Keratinocyte (primary cell): ENCODE data around the gene ANKRD60. TPM values are rescaled to one million over a fixed set of nuclear protein-coding genes. Genes with fewer than 3 reads are reported as not detected.

Experiments used
- DNase-seq: peaks from one replicate; pipeline ENCODE4 v3.0.0-alpha.2; 2011; ENCODE audit warnings: low read depth, missing footprints, low spot score
- FAIRE-seq: peaks from 2 replicates; lab custom pipeline; 2011; peaks lifted over from hg19 to GRCh38; lab: Jason Lieb, UNC
- H2AFZ ChIP-seq: 2 replicates; pipeline ENCODE4 v1.6.0; 2012; ENCODE audit warnings: low read length, control low read depth, inconsistent platforms; ENCODE audit not compliant: control insufficient read depth
- H3K27ac ChIP-seq: 2 replicates; pipeline ENCODE4 v1.5.1; 2011; ENCODE audit warnings: low read length; ENCODE audit not compliant: control insufficient read depth, insufficient read depth
- H3K27me3 ChIP-seq: 3 replicates; pipeline ENCODE4 v1.6.0; 2011; ENCODE audit warnings: low read length; ENCODE audit not compliant: control insufficient read depth, insufficient read depth; ENCODE audit errors: extremely low read depth
- H3K36me3 ChIP-seq, 2 experiments: 2 replicates in 1 of 2; 3 replicates in 1 of 2; pipeline ENCODE4 v1.5.1; 2011; ENCODE audit warnings: low read length in 2 of 2, mild to moderate bottlenecking in 1 of 2; ENCODE audit not compliant: control insufficient read depth in 2 of 2, insufficient read depth in 2 of 2; ENCODE audit errors: extremely low read depth in 1 of 2
- H3K4me1 ChIP-seq: 3 replicates; pipeline ENCODE4 v1.5.1; 2011; ENCODE audit warnings: low read length; ENCODE audit not compliant: control insufficient read depth, insufficient read depth; ENCODE audit errors: extremely low read depth
- H3K4me2 ChIP-seq: 3 replicates; pipeline ENCODE4 v1.6.0; 2011; ENCODE audit warnings: low read depth, low read length; ENCODE audit not compliant: control insufficient read depth, insufficient read depth; ENCODE audit errors: extremely low read depth
- H3K4me3 ChIP-seq, 3 experiments: fragments of 200-600 bp in 1 of 3; sonication (generic) in 1 of 3; 2 replicates in 2 of 3; 3 replicates in 1 of 3; pipeline ENCODE4 v1.5.1; 2011 to 2016; ENCODE audit warnings: low read length in 3 of 3, mild to moderate bottlenecking in 3 of 3, control low read depth in 2 of 3, inconsistent platforms in 1 of 3, low read depth in 1 of 3, mixed read lengths in 1 of 3, mixed run types in 1 of 3, moderate library complexity in 1 of 3; ENCODE audit not compliant: control insufficient read depth in 2 of 3, insufficient read depth in 2 of 3; ENCODE audit errors: extremely low read depth in 1 of 3
- H3K79me2 ChIP-seq: 2 replicates; pipeline ENCODE4 v1.6.0; 2012; ENCODE audit warnings: low read length; ENCODE audit not compliant: control insufficient read depth, insufficient read depth
- H3K9ac ChIP-seq: 3 replicates; pipeline ENCODE4 v1.6.0; 2011; ENCODE audit warnings: low read length; ENCODE audit not compliant: control insufficient read depth, insufficient read depth; ENCODE audit errors: extremely low read depth
- H3K9me1 ChIP-seq: 3 replicates; pipeline ENCODE4 v1.6.0; 2011; ENCODE audit warnings: low read length; ENCODE audit not compliant: control insufficient read depth, insufficient read depth; ENCODE audit errors: extremely low read depth
- H3K9me3 ChIP-seq: 2 replicates; pipeline ENCODE4 v1.5.1; 2012; ENCODE audit warnings: low read depth, low read length; ENCODE audit not compliant: control insufficient read depth
- H4K20me1 ChIP-seq: 3 replicates; pipeline ENCODE4 v1.6.0; 2011; ENCODE audit warnings: low read length; ENCODE audit not compliant: control insufficient read depth, insufficient read depth; ENCODE audit errors: extremely low read depth
- EZH2 ChIP-seq: IDR thresholded peaks from one replicate; pipeline ENCODE4 v1.6.1; 2012; ENCODE audit warnings: inconsistent platforms, mild to moderate bottlenecking, low read length, moderate library complexity
- dilution Hi-C: fragments of 300-500 bp; cut with MboI; formaldehyde crosslinking; loops from one replicate; pipeline ENCODE4 v1.7.0; 2020; ENCODE audit warnings: low sequenced_read_pairs; ENCODE audit not compliant: extremely low pct_ligation_motif_present
- polyA plus RNA-seq, 5 experiments: library from polyadenylated mRNA; depleted of rRNA in 3 of 5; stranded (reverse) in 3 of 5; stranded (forward) in 1 of 5; unstranded in 1 of 5; fragments of >200 nt; gene quantifications; 1 replicate in 1 of 5; 2 replicates in 3 of 5; 3 replicates in 1 of 5; pipeline versions ENCODE4 v1.2.1 to v1.2.3, GENCODE V29; 2011 to 2012; ENCODE audit warnings: missing spikeins in 2 of 5, low read depth in 1 of 5, low replicate concordance in 1 of 5
- TF ChIP-seq, protein P1 (sequence below), 3 experiments: IDR thresholded peaks in 1 of 3; conservative IDR thresholded peaks in 1 of 3; optimal IDR thresholded peaks in 1 of 3; 2 replicates in 2 of 3; 3 replicates in 1 of 3; pipeline versions ENCODE3 to v1.5.1; 2011; ENCODE audit warnings: low read length in 3 of 3, mild to moderate bottlenecking in 3 of 3, moderate library complexity in 2 of 3, control low read depth in 1 of 3, inconsistent platforms in 1 of 3; ENCODE audit not compliant: insufficient read depth in 2 of 3; ENCODE audit errors: extremely low read depth in 1 of 3

The ANKRD60 gene
- polyA plus RNA-seq, 1 donor (not counting 4 experiments of a cell fraction or from before 2014, with no cell fraction given), result not detected

DNA sequence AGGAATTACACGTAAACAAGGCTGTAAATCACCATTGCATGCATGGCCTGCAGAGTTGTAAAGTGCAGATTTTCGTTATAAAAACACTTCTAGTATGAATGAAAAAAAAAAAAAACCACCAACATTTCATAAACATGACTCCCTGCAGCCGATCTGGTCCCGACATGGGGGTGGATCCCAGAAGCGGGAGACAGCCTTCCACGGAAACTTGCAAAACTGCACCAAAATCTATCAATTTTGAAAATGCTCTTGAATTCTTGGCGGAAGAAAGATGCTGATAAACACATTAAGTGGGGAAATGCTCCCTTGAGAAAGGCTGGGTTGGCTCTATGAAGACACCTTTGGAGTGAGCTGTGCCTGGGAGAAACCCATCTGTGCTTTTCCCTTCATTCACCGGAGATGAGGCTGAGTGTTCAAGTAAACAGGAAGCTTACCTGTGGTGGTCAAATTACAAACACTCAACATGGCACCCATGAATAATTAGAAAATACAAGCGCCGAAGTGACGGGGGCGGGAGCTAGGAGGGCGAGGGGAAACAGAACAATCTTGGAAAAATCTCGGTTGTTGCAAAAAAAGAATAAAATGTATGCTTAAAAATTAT is 845 bp upstream of the ANKRD60 start:
- Histone ChIP-seq H3K27me3 (peaks cover 50% of the 10 kb centered on the region), H2AFZ (no peak overlapping the region), H3K36me3 (peaks cover 0 to 6% of the 10 kb centered on the region in 2 experiments), H3K79me2 (no peaks in the 10 kb centered on the region), H3K4me2 (no peak overlapping the region), H3K27ac (no peak overlapping the region), H3K4me3 (no peak overlapping the region), H3K9me3 (no peaks in the 10 kb centered on the region), H3K9me1 (no peaks in the 10 kb centered on the region), H3K4me1 (no peaks in the 10 kb centered on the region), H4K20me1 (no peaks in the 10 kb centered on the region), H3K9ac (no peak overlapping the region)
- FAIRE-seq (no peak), DNase-seq (no peak)
- TF ChIP-seq, protein P1, sequence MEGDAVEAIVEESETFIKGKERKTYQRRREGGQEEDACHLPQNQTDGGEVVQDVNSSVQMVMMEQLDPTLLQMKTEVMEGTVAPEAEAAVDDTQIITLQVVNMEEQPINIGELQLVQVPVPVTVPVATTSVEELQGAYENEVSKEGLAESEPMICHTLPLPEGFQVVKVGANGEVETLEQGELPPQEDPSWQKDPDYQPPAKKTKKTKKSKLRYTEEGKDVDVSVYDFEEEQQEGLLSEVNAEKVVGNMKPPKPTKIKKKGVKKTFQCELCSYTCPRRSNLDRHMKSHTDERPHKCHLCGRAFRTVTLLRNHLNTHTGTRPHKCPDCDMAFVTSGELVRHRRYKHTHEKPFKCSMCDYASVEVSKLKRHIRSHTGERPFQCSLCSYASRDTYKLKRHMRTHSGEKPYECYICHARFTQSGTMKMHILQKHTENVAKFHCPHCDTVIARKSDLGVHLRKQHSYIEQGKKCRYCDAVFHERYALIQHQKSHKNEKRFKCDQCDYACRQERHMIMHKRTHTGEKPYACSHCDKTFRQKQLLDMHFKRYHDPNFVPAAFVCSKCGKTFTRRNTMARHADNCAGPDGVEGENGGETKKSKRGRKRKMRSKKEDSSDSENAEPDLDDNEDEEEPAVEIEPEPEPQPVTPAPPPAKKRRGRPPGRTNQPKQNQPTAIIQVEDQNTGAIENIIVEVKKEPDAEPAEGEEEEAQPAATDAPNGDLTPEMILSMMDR (optimal IDR thresholded peaks at IDR 0.05 in 1 of 3, IDR thresholded peaks at IDR 0.05 in 1 of 3, conservative IDR thresholded peaks at IDR 0.05 in 1 of 3; ENCODE audit: extremely low read depth in 1 of 3, insufficient read depth in 2 of 3, low read length in 3 of 3), result no peak
- no peak for TF ChIP-seq EZH2
- dilution Hi-C loops, result no loop called here

DNA sequence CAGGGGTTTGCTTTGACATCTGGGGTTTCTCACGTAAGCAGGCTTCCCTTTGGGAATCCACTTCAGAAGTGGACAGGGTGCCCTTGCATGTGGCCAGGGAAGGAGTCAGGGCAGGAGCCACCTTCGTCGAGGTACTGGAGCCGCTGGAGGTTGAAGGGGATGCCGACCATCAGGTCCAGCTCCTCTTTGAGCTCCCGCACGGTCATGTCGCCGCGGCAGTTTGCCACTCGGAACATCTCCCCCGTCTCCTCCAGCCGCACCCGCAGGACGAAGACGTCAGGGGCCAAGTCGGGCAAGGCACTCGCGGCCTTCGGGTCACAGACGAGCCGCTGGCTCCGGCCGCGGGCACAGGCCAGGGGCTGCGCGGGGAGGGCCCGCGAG is 360 bp downstream of the ANKRD60 start:
- Histone ChIP-seq H3K4me3 (no peak overlapping the region), H4K20me1 (no peaks in the 10 kb centered on the region), H3K79me2 (no peaks in the 10 kb centered on the region), H3K4me1 (no peaks in the 10 kb centered on the region), H3K36me3 (peaks cover 0 to 4% of the 10 kb centered on the region in 2 experiments), H3K9me1 (no peaks in the 10 kb centered on the region), H3K27me3 (peaks cover 60% of the 10 kb centered on the region), H2AFZ (no peak overlapping the region), H3K9me3 (no peaks in the 10 kb centered on the region), H3K4me2 (no peak overlapping the region), H3K27ac (no peak overlapping the region), H3K9ac (no peak overlapping the region)
- TF ChIP-seq, protein P1 (optimal IDR thresholded peaks at IDR 0.05 in 1 of 3, IDR thresholded peaks at IDR 0.05 in 1 of 3, conservative IDR thresholded peaks at IDR 0.05 in 1 of 3; ENCODE audit: extremely low read depth in 1 of 3, insufficient read depth in 2 of 3, low read length in 3 of 3), result no peak
- TF ChIP-seq EZH2, result peak; percentile 94
- dilution Hi-C loops, result no loop called here
- DNase-seq, result no peak
- no peak for FAIRE-seq
